G401 (cell line): ENCODE data around the gene PKMYT1. TPM values are rescaled to one million over a fixed set of nuclear protein-coding genes. Genes with fewer than 3 reads are reported as not detected.

Source experiments
- DNase-seq: peaks from one replicate; pipeline ENCODE4 v3.0.0-alpha.2; 2015; ENCODE audit warnings: low spot score
- in situ Hi-C: cut with HindIII; loops from 2 replicates; pipeline ENCODE4 v1.10.0; 2016; ENCODE audit warnings: low sequenced_read_pairs, mixed read lengths
- total RNA-seq: library from RNA; depleted of rRNA; stranded (reverse); fragments of >200 nt; shearing (Covaris generic); gene quantifications from 2 replicates; pipeline ENCODE4 v1.2.3, GENCODE V29; 2014

Gene PKMYT1
- total RNA-seq, 1 experiment from 2014 or later: 19.0 TPM

- no peak for DNase-seq
- in situ Hi-C loops: no loop called here
These were observed 14.0 kb downstream of the PKMYT1 start for GRCh38 chr16:2966043-2966807.

- in situ Hi-C loops: no loop called here
- DNase-seq: peak; percentile 47
These were observed 15.5 kb downstream of the PKMYT1 start for GRCh38 chr16:2964475-2965336.

GRCh38 chr16:2963723-2964474 lies 16.3 kb downstream of the PKMYT1 start, which contains the start of gene KREMEN2:
Gene KREMEN2, plus strand, starts transcription at chr16:2964275. Its CDS starts 246 bp downstream, at chr16:2964521.
- DNase-seq: peak; percentile 54
- in situ Hi-C loops: no loop called here

- in situ Hi-C loops: no loop called here
These were observed 17.0 kb downstream of the PKMYT1 start for GRCh38 chr16:2963074-2963722.

GRCh38 chr16:2962334-2963073 lies 17.7 kb downstream of the PKMYT1 start:
- DNase-seq: no peak
- in situ Hi-C loops: no loop called here

More at GRCh38 chr16:2963074-2963722, 17.0 kb downstream of the PKMYT1 start:
- no peak for DNase-seq

- no peak for DNase-seq
- in situ Hi-C loops: no loop called here
These were observed 19.8 kb downstream of the PKMYT1 start for GRCh38 chr16:2960183-2961010.

- in situ Hi-C loops: no loop called here
- DNase-seq: no peak
These were observed 21.0 kb downstream of the PKMYT1 start for GRCh38 chr16:2959206-2959605.

GRCh38 chr16:2956579-2956956 lies 23.7 kb downstream of the PKMYT1 start:
- in situ Hi-C loops: no loop called here
- no peak for DNase-seq

- in situ Hi-C loops: no loop called here
- no peak for DNase-seq
These were observed 24.3 kb downstream of the PKMYT1 start for GRCh38 chr16:2955779-2956578.

- in situ Hi-C loops: no loop called here
- no peak for DNase-seq
These were observed 24.8 kb downstream of the PKMYT1 start for GRCh38 chr16:2955438-2955778.

GRCh38 chr16:2954656-2955381 lies 25.4 kb downstream of the PKMYT1 start:
- no peak for DNase-seq
- in situ Hi-C loops: no loop called here

- no peak for DNase-seq
- in situ Hi-C loops: no loop called here
These were observed 26.3 kb downstream of the PKMYT1 start for GRCh38 chr16:2953706-2954627.

- no peak for DNase-seq
- in situ Hi-C loops: no loop called here
These were observed 27.6 kb downstream of the PKMYT1 start for GRCh38 chr16:2952679-2953078.

GRCh38 chr16:2950773-2951172 lies 29.5 kb downstream of the PKMYT1 start:
- DNase-seq: no peak

GRCh38 chr16:2950353-2950724 lies 29.9 kb downstream of the PKMYT1 start:
- DNase-seq: no peak
- in situ Hi-C loops: no loop called here

More at GRCh38 chr16:2950773-2951172, 29.5 kb downstream of the PKMYT1 start:
- in situ Hi-C loops: no loop called here
